GM18511 (cell line): ENCODE results near the gene GZMM.
"Not testable (repeated sequence)": the region's sequence is repeated elsewhere in the genome, so short reads cannot be mapped to it uniquely, and the experiment has no call there.

Experiments
- ATAC-seq: cut with Tn5 transposase; IDR thresholded peaks from one replicate; pipeline ENCODE4 v1.9.1; 2021; ENCODE audit warnings: mild to moderate bottlenecking, moderate library complexity; ENCODE audit not compliant: unreplicated experiment

The GZMM gene

GRCh38 chr19:580274-580835, 36.5 kb downstream of the GZMM start:
- no peak for ATAC-seq

- no peak for ATAC-seq
Measured at GRCh38 chr19:581399-582111, 37.7 kb downstream of the GZMM start.

- no peak for ATAC-seq
Measured at GRCh38 chr19:582497-583197, 38.8 kb downstream of the GZMM start.

GRCh38 chr19:583198-583967, 39.5 kb downstream of the GZMM start:
- no peak for ATAC-seq

- ATAC-seq = no peak
Measured at GRCh38 chr19:583968-584239, 40.1 kb downstream of the GZMM start.

- no peak for ATAC-seq
Measured at GRCh38 chr19:584240-585001, 40.6 kb downstream of the GZMM start.

- ATAC-seq = not testable (repeated sequence)
Measured at GRCh38 chr19:585146-585545, 41.3 kb downstream of the GZMM start.

- no peak for ATAC-seq
Measured at GRCh38 chr19:585551-586110, 41.8 kb downstream of the GZMM start.

- no peak for ATAC-seq
Measured at GRCh38 chr19:588093-588740, 44.4 kb downstream of the GZMM start.

GRCh38 chr19:588741-589692, 45.2 kb downstream of the GZMM start:
- no peak for ATAC-seq

GRCh38 chr19:589693-590395, 46.0 kb downstream of the GZMM start, which contains the start of gene HCN2:
HCN2 (plus strand) TSS chr19:589881; CDS start chr19:589946, 65 bp downstream.
- no peak for ATAC-seq

GRCh38 chr19:590396-590745, 46.5 kb downstream of the GZMM start:
- no peak for ATAC-seq

- ATAC-seq = no peak
Measured at GRCh38 chr19:590750-591098, 46.9 kb downstream of the GZMM start.

GRCh38 chr19:591099-591958, 47.5 kb downstream of the GZMM start:
- ATAC-seq = no peak

- ATAC-seq = no peak
Measured at GRCh38 chr19:592101-592500, 48.2 kb downstream of the GZMM start.

GRCh38 chr19:593055-593454, 49.2 kb downstream of the GZMM start:
- no peak for ATAC-seq

GRCh38 chr19:593505-593904, 49.7 kb downstream of the GZMM start:
- ATAC-seq = no peak
